ENCODE results near the gene TSC22D2.

TSC22D2 gene

GRCh38 chr3:150408221-150409124 is at the start of gene TSC22D2:
TSS of gene TSC22D2 (plus strand) at chr3:150408298. CDS start at chr3:150409351, 1,053 bp downstream.
- H3K36me3 Mint-ChIP-seq (ENCODE audit: low read depth): peaks cover 26% of the 10 kb centered on the region
- peak within 1 kb of the TSS; percentile 84 for H3K4me3 Mint-ChIP-seq
- peaks cover 30% of the 10 kb centered on the region for H3K4me1 Mint-ChIP-seq (ENCODE audit: low read depth)
- H3K9me3 Mint-ChIP-seq: no peaks in the 10 kb centered on the region
- H3K27me3 Mint-ChIP-seq: no peaks in the 10 kb centered on the region
- H3K27ac Mint-ChIP-seq: peak within 1 kb of the TSS; percentile 99

GRCh38 chr3:150359381-150359780 is 48.7 kb upstream of the TSC22D2 start:
- Mint-ChIP-seq H3K36me3 (ENCODE audit: low read depth) (no peaks in the 10 kb centered on the region), H3K9me3 (no peaks in the 10 kb centered on the region), H3K27me3 (peaks cover 5% of the 10 kb centered on the region), H3K27ac (no peak overlapping the region), H3K4me1 (ENCODE audit: low read depth) (no peaks in the 10 kb centered on the region), H3K4me3 (no peak overlapping the region)

GRCh38 chr3:150360966-150361365 is 47.1 kb upstream of the TSC22D2 start:
- Mint-ChIP-seq H3K4me3 (no peak overlapping the region), H3K27me3 (peaks cover 5% of the 10 kb centered on the region), H3K4me1 (ENCODE audit: low read depth) (no peaks in the 10 kb centered on the region), H3K36me3 (ENCODE audit: low read depth) (no peaks in the 10 kb centered on the region), H3K9me3 (no peaks in the 10 kb centered on the region), H3K27ac (no peak overlapping the region)

DNA sequence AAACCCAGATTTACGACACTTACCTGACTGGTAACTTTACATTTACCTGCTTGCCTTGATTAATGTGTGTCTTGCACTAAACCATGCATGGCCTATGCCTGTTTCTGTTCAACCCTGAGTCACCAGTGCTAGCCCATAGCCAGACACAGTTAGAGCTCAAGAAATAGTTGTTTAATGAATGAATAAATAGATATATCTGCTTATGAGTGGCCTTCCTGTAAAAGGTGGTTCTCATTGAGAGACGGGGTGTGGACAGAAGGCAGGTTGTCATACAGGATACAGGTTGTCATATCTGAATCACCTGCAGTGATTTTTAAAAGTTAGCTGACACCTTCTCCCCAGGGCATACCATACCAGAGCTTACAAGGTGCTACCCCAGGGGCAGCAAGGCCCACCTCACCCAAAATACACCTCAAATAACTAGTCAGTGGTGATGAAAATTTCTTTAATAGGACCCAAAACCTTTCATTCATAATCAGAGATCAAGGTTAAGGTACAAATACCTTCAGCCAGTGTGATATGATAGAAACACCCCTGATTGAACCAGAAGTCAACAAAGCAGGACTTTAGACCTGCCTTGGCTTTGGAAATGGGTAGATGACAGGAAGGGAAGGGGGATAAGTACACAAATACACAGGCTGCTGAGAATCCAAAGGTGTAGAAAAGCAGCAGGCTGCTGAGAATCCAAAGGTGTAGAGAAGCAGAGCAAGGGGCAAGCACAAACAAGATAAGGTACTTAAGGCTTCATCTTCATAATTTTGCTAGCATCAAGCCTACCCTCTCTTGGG is 45.4 kb upstream of the TSC22D2 start:
- Mint-ChIP-seq H3K9me3 (no peaks in the 10 kb centered on the region), H3K4me3 (no peak overlapping the region), H3K36me3 (ENCODE audit: low read depth) (no peaks in the 10 kb centered on the region), H3K4me1 (ENCODE audit: low read depth) (no peaks in the 10 kb centered on the region), H3K27me3 (peaks cover 5% of the 10 kb centered on the region), H3K27ac (no peak overlapping the region)

GRCh38 chr3:150363420-150363819 is 44.7 kb upstream of the TSC22D2 start:
- no peaks in the 10 kb centered on the region for H3K4me1 Mint-ChIP-seq (ENCODE audit: low read depth)

DNA sequence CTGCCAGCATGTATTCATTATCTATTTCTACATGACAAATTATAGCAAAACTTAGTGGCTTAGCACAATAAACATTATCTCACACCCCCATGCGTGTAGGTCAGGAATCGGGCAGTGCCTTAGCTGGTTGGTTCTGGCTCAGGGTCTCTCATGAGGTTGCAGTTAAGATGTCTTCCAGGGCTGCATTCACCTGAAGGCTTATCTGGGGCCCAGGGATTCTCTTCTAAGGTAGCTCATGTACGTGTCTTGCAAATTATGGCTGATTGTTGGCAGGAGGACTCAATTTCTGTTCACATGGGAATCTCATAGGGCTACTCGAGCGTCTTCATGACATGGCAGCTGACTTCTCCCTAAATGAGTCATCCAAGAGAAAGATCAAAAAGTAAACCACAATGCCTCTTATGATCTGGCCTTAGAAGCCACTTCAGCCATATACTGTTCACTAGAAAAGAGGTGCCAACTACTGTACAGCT is 42.9 kb upstream of the TSC22D2 start:
- no peak overlapping the region for H3K4me3 Mint-ChIP-seq
- H3K4me1 Mint-ChIP-seq (ENCODE audit: low read depth): no peaks in the 10 kb centered on the region
- peaks cover 5% of the 10 kb centered on the region for H3K27me3 Mint-ChIP-seq
- no peak overlapping the region for H3K27ac Mint-ChIP-seq
- no peaks in the 10 kb centered on the region for H3K36me3 Mint-ChIP-seq (ENCODE audit: low read depth)
- H3K9me3 Mint-ChIP-seq: no peaks in the 10 kb centered on the region

More at GRCh38 chr3:150363420-150363819, 44.7 kb upstream of the TSC22D2 start:
- H3K36me3 Mint-ChIP-seq (ENCODE audit: low read depth): no peaks in the 10 kb centered on the region
- H3K9me3 Mint-ChIP-seq: no peaks in the 10 kb centered on the region
- H3K27me3 Mint-ChIP-seq: peaks cover 5% of the 10 kb centered on the region
- H3K27ac Mint-ChIP-seq: no peak overlapping the region
- no peak overlapping the region for H3K4me3 Mint-ChIP-seq

DNA sequence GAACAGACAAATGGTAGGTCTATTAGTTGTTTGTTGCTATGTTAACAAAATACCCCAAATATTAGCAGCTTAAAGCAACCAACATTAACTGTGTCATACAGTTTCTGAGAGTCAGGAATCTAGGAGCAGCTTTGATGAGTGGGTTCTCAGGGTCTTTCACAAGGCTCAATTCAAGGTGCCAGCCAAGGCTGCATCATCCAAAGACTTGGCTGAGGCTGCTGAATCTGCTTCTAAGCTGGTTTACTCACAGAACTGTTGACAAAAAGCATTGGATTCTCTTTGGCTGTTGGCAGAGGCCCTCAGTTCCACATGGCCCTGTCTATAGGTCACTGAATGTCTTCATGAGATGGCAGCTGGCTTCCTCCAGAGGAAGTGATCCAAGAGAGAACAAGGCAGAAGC is 40.3 kb upstream of the TSC22D2 start:
- Mint-ChIP-seq H3K4me1 (ENCODE audit: low read depth) (no peaks in the 10 kb centered on the region), H3K27ac (no peak overlapping the region), H3K4me3 (no peak overlapping the region), H3K36me3 (ENCODE audit: low read depth) (no peaks in the 10 kb centered on the region), H3K9me3 (no peaks in the 10 kb centered on the region), H3K27me3 (peaks cover 2% of the 10 kb centered on the region)

GRCh38 chr3:150370122-150370602 is 37.9 kb upstream of the TSC22D2 start:
- H3K9me3 Mint-ChIP-seq: no peaks in the 10 kb centered on the region
- no peaks in the 10 kb centered on the region for H3K36me3 Mint-ChIP-seq (ENCODE audit: low read depth)
- H3K27me3 Mint-ChIP-seq: peaks cover 2% of the 10 kb centered on the region
- no peak overlapping the region for H3K4me3 Mint-ChIP-seq
- H3K27ac Mint-ChIP-seq: no peak overlapping the region
- H3K4me1 Mint-ChIP-seq (ENCODE audit: low read depth): peaks cover 7% of the 10 kb centered on the region

DNA sequence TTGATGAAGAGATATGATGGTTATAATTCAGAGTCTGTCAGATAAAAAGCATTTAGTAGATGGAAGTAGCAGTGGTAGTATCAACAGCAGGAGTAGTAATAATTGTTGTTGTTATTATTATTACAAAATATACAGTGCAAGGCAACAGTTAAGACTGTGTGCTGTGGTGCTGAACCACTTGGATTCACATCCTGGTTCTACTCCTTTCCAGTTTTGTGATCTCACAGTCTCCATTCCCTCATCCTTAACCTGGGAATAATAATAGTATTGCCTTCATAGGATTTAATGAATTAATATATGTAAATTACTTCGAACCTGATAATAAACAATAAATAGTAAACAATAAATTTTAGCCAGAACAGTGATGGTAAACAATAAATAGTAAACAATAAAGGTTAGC is 37.1 kb upstream of the TSC22D2 start:
- Mint-ChIP-seq H3K9me3 (no peaks in the 10 kb centered on the region), H3K4me1 (ENCODE audit: low read depth) (peaks cover 7% of the 10 kb centered on the region), H3K36me3 (ENCODE audit: low read depth) (no peaks in the 10 kb centered on the region), H3K27ac (no peak overlapping the region), H3K27me3 (peaks cover 2% of the 10 kb centered on the region), H3K4me3 (no peak overlapping the region)

- H3K9me3 Mint-ChIP-seq: no peaks in the 10 kb centered on the region
- H3K27me3 Mint-ChIP-seq: peaks cover 2% of the 10 kb centered on the region
Observed at GRCh38 chr3:150371741-150372254, 36.3 kb upstream of the TSC22D2 start.

GRCh38 chr3:150372320-150372719 is 35.8 kb upstream of the TSC22D2 start:
- peaks cover 7% of the 10 kb centered on the region for H3K4me1 Mint-ChIP-seq (ENCODE audit: low read depth)
- H3K27ac Mint-ChIP-seq: no peak overlapping the region
- H3K9me3 Mint-ChIP-seq: no peaks in the 10 kb centered on the region
- H3K36me3 Mint-ChIP-seq (ENCODE audit: low read depth): no peaks in the 10 kb centered on the region
- H3K27me3 Mint-ChIP-seq: peaks cover 2% of the 10 kb centered on the region
- no peak overlapping the region for H3K4me3 Mint-ChIP-seq

More at GRCh38 chr3:150371741-150372254, 36.3 kb upstream of the TSC22D2 start:
- Mint-ChIP-seq H3K4me1 (ENCODE audit: low read depth) (peaks cover 7% of the 10 kb centered on the region), H3K27ac (no peak overlapping the region), H3K4me3 (no peak overlapping the region), H3K36me3 (ENCODE audit: low read depth) (no peaks in the 10 kb centered on the region)

DNA sequence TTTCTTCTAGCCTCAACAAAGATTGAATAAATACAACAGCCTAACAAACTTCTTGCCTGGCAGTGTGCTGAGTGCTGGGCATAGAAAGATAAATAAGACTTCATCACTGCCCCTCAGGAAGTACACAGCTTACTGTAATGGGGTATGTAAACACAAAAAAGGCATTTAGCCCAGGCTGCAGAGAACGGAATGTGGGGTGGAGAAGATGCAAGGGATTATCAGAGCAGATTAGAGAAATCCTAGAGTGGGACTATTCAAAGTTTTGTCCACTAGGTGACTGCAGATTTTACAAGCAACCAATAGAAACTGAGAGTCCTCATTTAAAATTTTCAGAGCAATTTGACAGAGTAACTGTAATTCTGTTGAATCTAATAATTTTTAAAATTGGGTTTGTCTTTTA is 35.4 kb upstream of the TSC22D2 start:
- Mint-ChIP-seq H3K27me3 (peaks cover 2% of the 10 kb centered on the region), H3K27ac (no peak overlapping the region), H3K4me3 (no peak overlapping the region), H3K4me1 (ENCODE audit: low read depth) (peaks cover 10% of the 10 kb centered on the region), H3K9me3 (no peaks in the 10 kb centered on the region), H3K36me3 (ENCODE audit: low read depth) (no peaks in the 10 kb centered on the region)

- Mint-ChIP-seq H3K27me3 (peaks cover 2% of the 10 kb centered on the region), H3K4me3 (peak overlapping the region; percentile 39), H3K9me3 (no peaks in the 10 kb centered on the region), H3K4me1 (ENCODE audit: low read depth) (peaks cover 15% of the 10 kb centered on the region), H3K36me3 (ENCODE audit: low read depth) (no peaks in the 10 kb centered on the region), H3K27ac (no peak overlapping the region)
Observed at GRCh38 chr3:150373234-150373875, 34.7 kb upstream of the TSC22D2 start.

DNA sequence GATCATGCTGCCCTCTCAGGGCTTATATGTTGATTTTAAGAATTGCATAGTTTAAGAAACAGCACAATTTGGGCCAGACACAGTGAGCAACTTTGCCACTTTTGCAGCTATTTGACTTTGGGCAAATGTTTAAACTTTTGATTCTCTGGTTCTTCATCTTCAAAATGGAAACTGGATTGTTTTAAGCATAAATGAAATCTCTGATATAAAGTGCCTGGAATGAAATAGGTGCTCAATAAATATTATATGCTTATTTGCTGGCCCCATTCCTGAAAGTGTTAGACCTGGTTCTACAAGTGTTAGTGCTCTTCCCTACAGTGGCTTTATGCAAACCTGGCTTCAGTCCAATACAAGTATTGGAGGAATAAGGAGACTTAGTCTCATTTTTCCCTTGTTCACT is 33.1 kb upstream of the TSC22D2 start:
- H3K9me3 Mint-ChIP-seq: no peaks in the 10 kb centered on the region
- peaks cover 15% of the 10 kb centered on the region for H3K4me1 Mint-ChIP-seq (ENCODE audit: low read depth)
- peaks cover 2% of the 10 kb centered on the region for H3K27me3 Mint-ChIP-seq
- H3K4me3 Mint-ChIP-seq: no peak overlapping the region
- H3K27ac Mint-ChIP-seq: no peak overlapping the region
- H3K36me3 Mint-ChIP-seq (ENCODE audit: low read depth): no peaks in the 10 kb centered on the region

Measured in stimulated activated naive CD8-positive, alpha-beta T cell treated with anti-CD3 and anti-CD28 coated beads, Interleukin-15, Interleukin-2, amounts not matched to agents 100 ng/mL and 50 ng/mL, for 24 hours (primary cell).